RWPE2 (cell line): ENCODE data around the gene ZBTB20.
A peak's percentile ranks its signal among the peaks of the same experiment; 100 is the strongest.

Experiments used
- ATAC-seq: fragments of 200-7000 bp; cut with Tn5 transposase; 3 replicates; pipeline ENCODE4 v1.9.1; 2021; ENCODE audit warnings: low read depth
- DNase-seq: peaks from one replicate; pipeline ENCODE4 v3.0.0-alpha.2; 2020; ENCODE audit warnings: low spot score
- H3K27ac ChIP-seq: fragments of 450-650 bp; 2 replicates; pipeline ENCODE4 v1.5.1; 2017; ENCODE audit warnings: mild to moderate bottlenecking; ENCODE audit not compliant: poor library complexity, severe bottlenecking
- H3K27me3 ChIP-seq: fragments of 250-450 bp; sonication (Bioruptor Pico); 2 replicates; pipeline ENCODE4 v1.5.1; 2021; ENCODE audit warnings: mild to moderate bottlenecking, moderate library complexity; ENCODE audit not compliant: insufficient read depth, poor library complexity, severe bottlenecking
- H3K36me3 ChIP-seq: fragments of 250-450 bp; sonication (Bioruptor Pico); 2 replicates; pipeline ENCODE4 v1.5.1; 2020; ENCODE audit warnings: low read depth, mild to moderate bottlenecking, moderate library complexity
- H3K4me1 ChIP-seq: fragments of 250-450 bp; sonication (Bioruptor Pico); 2 replicates; pipeline ENCODE4 v1.5.1; 2021; ENCODE audit warnings: mild to moderate bottlenecking, moderate library complexity; ENCODE audit not compliant: insufficient read depth, poor library complexity, severe bottlenecking
- H3K4me3 ChIP-seq: fragments of 250-450 bp; sonication (Bioruptor Pico); 2 replicates; pipeline ENCODE4 v1.5.1; 2021; ENCODE audit warnings: mild to moderate bottlenecking, moderate library complexity; ENCODE audit not compliant: severe bottlenecking
- H3K9me3 ChIP-seq: fragments of 250-450 bp; sonication (Bioruptor Pico); 2 replicates; pipeline ENCODE4 v1.5.1; 2021; ENCODE audit warnings: mild to moderate bottlenecking, moderate library complexity; ENCODE audit not compliant: severe bottlenecking
- TF ChIP-seq, protein P1 (sequence below): fragments of 450-650 bp; IDR thresholded peaks from one replicate; pipeline ENCODE4 v1.5.1; 2017; ENCODE audit warnings: mild to moderate bottlenecking, moderate library complexity; ENCODE audit not compliant: poor library complexity, severe bottlenecking

ZBTB20 gene

GRCh38 chr3:114831861-114832260 is 315.2 kb downstream of the ZBTB20 start:
- no peaks in the 10 kb centered on the region for H3K9me3 ChIP-seq
- H3K27me3 ChIP-seq = no peaks in the 10 kb centered on the region
- no peak overlapping the region for H3K4me3 ChIP-seq
- ATAC-seq (no peak), DNase-seq (no peak)
- TF ChIP-seq, protein P1, sequence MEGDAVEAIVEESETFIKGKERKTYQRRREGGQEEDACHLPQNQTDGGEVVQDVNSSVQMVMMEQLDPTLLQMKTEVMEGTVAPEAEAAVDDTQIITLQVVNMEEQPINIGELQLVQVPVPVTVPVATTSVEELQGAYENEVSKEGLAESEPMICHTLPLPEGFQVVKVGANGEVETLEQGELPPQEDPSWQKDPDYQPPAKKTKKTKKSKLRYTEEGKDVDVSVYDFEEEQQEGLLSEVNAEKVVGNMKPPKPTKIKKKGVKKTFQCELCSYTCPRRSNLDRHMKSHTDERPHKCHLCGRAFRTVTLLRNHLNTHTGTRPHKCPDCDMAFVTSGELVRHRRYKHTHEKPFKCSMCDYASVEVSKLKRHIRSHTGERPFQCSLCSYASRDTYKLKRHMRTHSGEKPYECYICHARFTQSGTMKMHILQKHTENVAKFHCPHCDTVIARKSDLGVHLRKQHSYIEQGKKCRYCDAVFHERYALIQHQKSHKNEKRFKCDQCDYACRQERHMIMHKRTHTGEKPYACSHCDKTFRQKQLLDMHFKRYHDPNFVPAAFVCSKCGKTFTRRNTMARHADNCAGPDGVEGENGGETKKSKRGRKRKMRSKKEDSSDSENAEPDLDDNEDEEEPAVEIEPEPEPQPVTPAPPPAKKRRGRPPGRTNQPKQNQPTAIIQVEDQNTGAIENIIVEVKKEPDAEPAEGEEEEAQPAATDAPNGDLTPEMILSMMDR = no peak
- no peaks in the 10 kb centered on the region for H3K36me3 ChIP-seq
- H3K27ac ChIP-seq = no peak overlapping the region
- H3K4me1 ChIP-seq = no peaks in the 10 kb centered on the region

DNA sequence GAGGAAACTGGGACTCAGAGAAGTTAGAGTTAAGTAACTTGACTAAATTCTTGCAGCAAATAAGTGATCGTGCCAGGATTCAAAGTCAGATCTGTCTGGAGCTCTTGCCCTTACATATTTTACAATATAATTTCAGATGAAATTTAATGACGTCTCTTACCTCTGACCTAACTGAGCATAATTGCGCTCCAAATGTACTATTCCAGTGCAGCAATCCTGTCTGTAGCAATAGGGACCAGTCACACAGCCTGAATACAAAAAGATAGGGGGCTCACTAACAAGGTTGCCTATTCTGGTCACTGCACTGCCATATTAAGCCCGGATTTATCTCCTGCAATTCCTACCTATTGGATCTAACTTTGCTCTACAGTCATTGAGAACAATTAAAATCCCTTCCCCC is 316.4 kb downstream of the ZBTB20 start:
- H3K4me3 ChIP-seq = no peak overlapping the region
- TF ChIP-seq, protein P1 = no peak
- H3K27ac ChIP-seq = no peak overlapping the region
- no peaks in the 10 kb centered on the region for H3K4me1 ChIP-seq
- ATAC-seq = no peak
- H3K9me3 ChIP-seq = no peaks in the 10 kb centered on the region
- H3K27me3 ChIP-seq = no peaks in the 10 kb centered on the region
- H3K36me3 ChIP-seq = no peaks in the 10 kb centered on the region
- DNase-seq = no peak

GRCh38 chr3:114829783-114830182 is 317.3 kb downstream of the ZBTB20 start:
- DNase-seq = no peak
- H3K27ac ChIP-seq = no peak overlapping the region
- no peaks in the 10 kb centered on the region for H3K9me3 ChIP-seq
- H3K36me3 ChIP-seq = no peaks in the 10 kb centered on the region
- TF ChIP-seq, protein P1 = no peak
- ATAC-seq = no peak
- no peak overlapping the region for H3K4me3 ChIP-seq
- no peaks in the 10 kb centered on the region for H3K27me3 ChIP-seq
- no peaks in the 10 kb centered on the region for H3K4me1 ChIP-seq

GRCh38 chr3:114827495-114827894 is 319.6 kb downstream of the ZBTB20 start:
- TF ChIP-seq, protein P1 = peak; percentile 58
- no peaks in the 10 kb centered on the region for H3K36me3 ChIP-seq
- peak; percentile 56; the same call in 2 of the 3 replicates for ATAC-seq
- H3K4me3 ChIP-seq = no peak overlapping the region
- no peaks in the 10 kb centered on the region for H3K9me3 ChIP-seq
- DNase-seq = no peak
- H3K4me1 ChIP-seq = no peaks in the 10 kb centered on the region
- no peaks in the 10 kb centered on the region for H3K27me3 ChIP-seq
- H3K27ac ChIP-seq = no peak overlapping the region

- ATAC-seq = no peak
- Histone ChIP-seq H3K27ac (no peak overlapping the region), H3K9me3 (no peaks in the 10 kb centered on the region), H3K4me3 (no peak overlapping the region), H3K36me3 (no peaks in the 10 kb centered on the region), H3K4me1 (no peaks in the 10 kb centered on the region), H3K27me3 (no peaks in the 10 kb centered on the region)
- DNase-seq = no peak
- TF ChIP-seq, protein P1 = no peak
Measured at GRCh38 chr3:114824014-114824413, 323.1 kb downstream of the ZBTB20 start.
